Stomach smooth muscle (tissue), 2 donors: ENCODE results near the gene CERS6.
"Not testable (repeated sequence)": the region's sequence is repeated elsewhere in the genome, so short reads cannot be mapped to it uniquely, and the experiment has no call there.

Source experiments
- H3K27ac ChIP-seq: one replicate; pipeline ENCODE4 v1.7.0; 2013; ENCODE audit warnings: mild to moderate bottlenecking, low read length, inconsistent platforms
- H3K27me3 ChIP-seq, 2 donors: one replicate each; pipeline ENCODE4 v1.7.0; 2013; ENCODE audit warnings: low read length in 2 of 2; ENCODE audit not compliant: insufficient read depth in 2 of 2, control insufficient read depth in 1 of 2
- H3K36me3 ChIP-seq, 2 donors: one replicate each; pipeline ENCODE4 v1.7.0; 2013; ENCODE audit warnings: low read length in 2 of 2; ENCODE audit not compliant: control insufficient read depth in 2 of 2, insufficient read depth in 2 of 2
- H3K4me1 ChIP-seq: one replicate; pipeline ENCODE4 v1.7.0; 2013; ENCODE audit warnings: low read length; ENCODE audit not compliant: control insufficient read depth, insufficient read depth
- H3K4me3 ChIP-seq, 2 donors: one replicate each; pipeline ENCODE4 v1.7.0; 2013; ENCODE audit warnings: low read length in 2 of 2
- H3K9ac ChIP-seq, 2 donors: one replicate each; pipeline ENCODE4 v1.7.0; 2013; ENCODE audit warnings: low read length in 2 of 2, mild to moderate bottlenecking in 1 of 2
- H3K9me3 ChIP-seq, 2 donors: one replicate each; pipeline ENCODE4 v1.7.0; 2013; ENCODE audit warnings: low read length in 2 of 2; ENCODE audit not compliant: control insufficient read depth in 2 of 2
- donor health status: healthy.
- donor health status: Pancreatic carcinoma.

CERS6 gene

GRCh38 chr2:168482952-168483831 is 27.1 kb downstream of the CERS6 start:
- no peaks in the 10 kb centered on the region for H3K27me3 ChIP-seq
- no peaks in the 10 kb centered on the region for H3K4me1 ChIP-seq
- H3K4me3 ChIP-seq: no peak overlapping the region
- no peaks in the 10 kb centered on the region for H3K36me3 ChIP-seq
- no peak overlapping the region for H3K9ac ChIP-seq
- peak overlapping the region; percentile 42 for H3K27ac ChIP-seq
- H3K9me3 ChIP-seq: no peaks in the 10 kb centered on the region

- Histone ChIP-seq H3K36me3 (no peaks in the 10 kb centered on the region), H3K9ac (no peak overlapping the region), H3K27ac (no peak overlapping the region), H3K9me3 (no peaks in the 10 kb centered on the region), H3K4me1 (peaks cover 10% of the 10 kb centered on the region), H3K27me3 (no peaks in the 10 kb centered on the region), H3K4me3 (no peak overlapping the region)
Measured at GRCh38 chr2:168486477-168486876, 30.4 kb downstream of the CERS6 start.

- Histone ChIP-seq H3K4me3 (peak overlapping the region; percentile 1 to 52), H3K9me3 (no peaks in the 10 kb centered on the region), H3K27ac (peak overlapping the region; percentile 33), H3K36me3 (no peaks in the 10 kb centered on the region), H3K27me3 (no peaks in the 10 kb centered on the region), H3K9ac (peak overlapping the region; percentile 23 to 43), H3K4me1 (peaks cover 14% of the 10 kb centered on the region)
Measured at GRCh38 chr2:168490015-168490874, 34.2 kb downstream of the CERS6 start.

GRCh38 chr2:168490946-168491605 is 35.0 kb downstream of the CERS6 start:
- Histone ChIP-seq H3K27ac (peak overlapping the region; percentile 33), H3K27me3 (no peaks in the 10 kb centered on the region), H3K4me3 (peak overlapping the region; percentile 1 to 52), H3K9me3 (no peaks in the 10 kb centered on the region), H3K36me3 (no peaks in the 10 kb centered on the region), H3K4me1 (peaks cover 14% of the 10 kb centered on the region), H3K9ac (peak overlapping the region in 1 of 2 donors; percentile 43)

GRCh38 chr2:168491728-168492127 is 35.7 kb downstream of the CERS6 start:
- H3K9ac ChIP-seq, H3K36me3 ChIP-seq, H3K27me3 ChIP-seq, H3K27ac ChIP-seq, H3K4me3 ChIP-seq, H3K9me3 ChIP-seq: not testable (repeated sequence)
- H3K4me1 ChIP-seq: peaks cover 14% of the 10 kb centered on the region

- not testable (repeated sequence) for H3K9ac ChIP-seq, H3K27ac ChIP-seq, H3K27me3 ChIP-seq, H3K9me3 ChIP-seq, H3K4me3 ChIP-seq, H3K36me3 ChIP-seq
- H3K4me1 ChIP-seq: peaks cover 19% of the 10 kb centered on the region
Measured at GRCh38 chr2:168493219-168493618, 37.1 kb downstream of the CERS6 start.

- Histone ChIP-seq H3K36me3 (no peaks in the 10 kb centered on the region), H3K4me3 (no peak overlapping the region), H3K9ac (no peak overlapping the region), H3K9me3 (no peaks in the 10 kb centered on the region), H3K4me1 (peaks cover 23% of the 10 kb centered on the region), H3K27ac (no peak overlapping the region), H3K27me3 (no peaks in the 10 kb centered on the region)
Measured at GRCh38 chr2:168494190-168494711, 38.2 kb downstream of the CERS6 start.

GRCh38 chr2:168495524-168495923 is 39.5 kb downstream of the CERS6 start:
- Histone ChIP-seq H3K27me3 (no peaks in the 10 kb centered on the region), H3K9ac (no peak overlapping the region), H3K36me3 (no peaks in the 10 kb centered on the region)

GRCh38 chr2:168496906-168497305 is 40.8 kb downstream of the CERS6 start:
- Histone ChIP-seq H3K4me1 (peaks cover 14% of the 10 kb centered on the region), H3K4me3 (no peak overlapping the region), H3K36me3 (no peaks in the 10 kb centered on the region), H3K9ac (no peak overlapping the region), H3K27ac (no peak overlapping the region), H3K9me3 (no peaks in the 10 kb centered on the region), H3K27me3 (no peaks in the 10 kb centered on the region)

More at GRCh38 chr2:168495524-168495923, 39.5 kb downstream of the CERS6 start:
- no peak overlapping the region for H3K4me3 ChIP-seq
- no peak overlapping the region for H3K27ac ChIP-seq
- H3K4me1 ChIP-seq: peaks cover 18% of the 10 kb centered on the region
- no peaks in the 10 kb centered on the region for H3K9me3 ChIP-seq

GRCh38 chr2:168499500-168499899 is 43.4 kb downstream of the CERS6 start:
- Histone ChIP-seq H3K36me3 (no peaks in the 10 kb centered on the region), H3K4me1 (peaks cover 10% of the 10 kb centered on the region), H3K4me3 (no peak overlapping the region), H3K27me3 (no peaks in the 10 kb centered on the region), H3K9me3 (no peaks in the 10 kb centered on the region), H3K9ac (no peak overlapping the region), H3K27ac (no peak overlapping the region)
